GM12878 (cell line): ENCODE measurements around the gene CLEC14A. TPM values are rescaled to one million over a fixed set of nuclear protein-coding genes. Genes with fewer than 3 reads are reported as not detected.

Source experiments
- ATAC-seq: fragments of 200-7000 bp; cut with Tn5 transposase; 3 replicates; pipeline ENCODE4 v1.9.1; 2020; ENCODE audit warnings: mild to moderate bottlenecking, moderate library complexity
- BruUV-seq: library from RNA; stranded (reverse); fragments of 400-500 nt; replicated peaks from 2 replicates; lab custom pipeline; 2021; lab: Mats Ljungman, UMichigan
- CTCF ChIA-PET: fragments of 300-600 bp; sonication (Branson Sonifier 250); formaldehyde crosslinking; extraction: SDS; loops from one replicate; lab custom pipeline; 2021; ENCODE audit warnings: inconsistent platforms; lab: Yijun Ruan, JAX
- POLR2A ChIA-PET: fragments of 350-600 bp; formaldehyde crosslinking; extraction: SDS; loops from one replicate; lab custom pipeline; 2021; ENCODE audit warnings: inconsistent platforms; lab: Charles Lee
- RAD21 ChIA-PET: fragments of 300-600 bp; sonication (Branson Sonifier 250); formaldehyde crosslinking; loops from one replicate; lab custom pipeline; 2023; ENCODE audit warnings: antibody characterized with exemption; ENCODE audit not compliant: unreplicated experiment; lab: Charles Lee
- SMC1A ChIA-PET: fragments of 300-600 bp; sonication (Branson Sonifier 250); formaldehyde crosslinking; loops from one replicate; lab custom pipeline; 2023; ENCODE audit not compliant: unreplicated experiment, uncharacterized antibody; lab: Charles Lee
- DNase-seq: peaks from one replicate; pipeline ENCODE4 v3.0.0-alpha.2; 2011; ENCODE audit warnings: low read depth, low spot score
- FAIRE-seq: peaks from 3 replicates; lab custom pipeline; 2011; peaks lifted over from hg19 to GRCh38; lab: Jason Lieb, UNC
- H2AFZ ChIP-seq: 2 replicates; pipeline ENCODE4 v1.6.0; 2011; ENCODE audit warnings: low read depth, low read length, control low read depth; ENCODE audit not compliant: control insufficient read depth
- H3K27ac ChIP-seq: 2 replicates; pipeline ENCODE4 v1.5.1; 2011; ENCODE audit warnings: control low read depth; ENCODE audit not compliant: control insufficient read depth, insufficient read depth
- H3K27me3 ChIP-seq, 2 experiments: replicated peaks in 1 of 2; 2 replicates each; pipeline versions ENCODE4 v1.6.0 to v1.6.1; 2011; ENCODE audit warnings: low read length in 1 of 2; ENCODE audit not compliant: control insufficient read depth in 2 of 2, insufficient read depth in 2 of 2
- H3K36me3 ChIP-seq, 2 experiments: 2 replicates each; pipeline ENCODE4 v1.5.1; 2011; ENCODE audit warnings: low read length in 1 of 2; ENCODE audit not compliant: control insufficient read depth in 2 of 2, insufficient read depth in 2 of 2
- H3K4me1 ChIP-seq: 2 replicates; pipeline ENCODE4 v1.6.1; 2011; ENCODE audit warnings: mild to moderate bottlenecking, low read length, moderate library complexity, mixed read lengths; ENCODE audit not compliant: control insufficient read depth, insufficient read depth
- H3K4me2 ChIP-seq: 2 replicates; pipeline ENCODE4 v1.6.0; 2011; ENCODE audit warnings: control low read depth; ENCODE audit not compliant: control insufficient read depth, insufficient read depth
- H3K4me3 ChIP-seq: fragments of 200-600 bp; sonication (generic); 2 replicates; pipeline ENCODE4 v1.5.1; 2016
- H3K79me2 ChIP-seq: 2 replicates; pipeline ENCODE4 v1.6.0; 2011; ENCODE audit warnings: low read length; ENCODE audit not compliant: control insufficient read depth, insufficient read depth
- H3K9ac ChIP-seq: 2 replicates; pipeline ENCODE4 v1.8.0; 2011; ENCODE audit warnings: low read length, control low read depth, mixed read lengths; ENCODE audit not compliant: control insufficient read depth, insufficient read depth
- H3K9me3 ChIP-seq: replicated peaks from 3 replicates; pipeline ENCODE4 v1.5.1; 2011; ENCODE audit warnings: mild to moderate bottlenecking, low read length; ENCODE audit not compliant: control insufficient read depth, insufficient read depth
- H4K20me1 ChIP-seq: 2 replicates; pipeline ENCODE4 v1.6.0; 2011; ENCODE audit not compliant: control insufficient read depth, insufficient read depth
- BHLHE40 ChIP-seq, 2 experiments: fragments of 450-650 bp in 1 of 2; IDR thresholded peaks; 2 replicates each; pipeline ENCODE4 v1.6.1; 2011 to 2017; ENCODE audit warnings: low read depth in 2 of 2, borderline replicate concordance in 1 of 2, improper control_type of control experiment in 1 of 2, low read length in 1 of 2, mild to moderate bottlenecking in 1 of 2
- CHD1 ChIP-seq: IDR thresholded peaks from 2 replicates; pipeline ENCODE4 v1.6.1; 2012; ENCODE audit warnings: low read depth, low read length, improper control_type of control experiment
- HDGF ChIP-seq: fragments of 450-650 bp; IDR thresholded peaks from 2 replicates; pipeline ENCODE4 v1.6.1; 2016; ENCODE audit warnings: antibody characterized with exemption
- NFIC ChIP-seq: IDR thresholded peaks from 2 replicates; pipeline ENCODE4 v1.6.1; 2012; ENCODE audit warnings: low read depth, mild to moderate bottlenecking, inconsistent platforms, low read length, moderate library complexity
- PAX8 ChIP-seq: fragments of 450-650 bp; IDR thresholded peaks from 2 replicates; pipeline ENCODE4 v1.6.1; 2017; ENCODE audit warnings: mild to moderate bottlenecking, moderate library complexity
- SUZ12 ChIP-seq: fragments of 200-600 bp; sonication (generic); IDR thresholded peaks from one replicate; pipeline ENCODE4 v1.6.1; 2018; ENCODE audit warnings: antibody characterized with exemption, mild to moderate bottlenecking; ENCODE audit not compliant: unreplicated experiment
- WGBS: methylation state at CpG from one replicate; pipeline ENCODE4 v1.1.6; 2016; ENCODE audit warnings: low lambda C conversion rate; ENCODE audit not compliant: insufficient replicate concordance, insufficient coverage; ENCODE audit errors: missing lambda C conversion rate; 5-methylcytosine and 5-hydroxymethylcytosine counted together
- in situ Hi-C: fragments of 300-500 bp; cut with MboI; formaldehyde crosslinking; loops from 9 replicates; pipeline ENCODE4 v1.14.3; 2018; ENCODE audit warnings: mixed read lengths
- intact Hi-C: fragments of 100-400 bp; cut with micrococcal nuclease; formaldehyde crosslinking; loops from one replicate; pipeline ENCODE4 v1.14.2; 2022; ENCODE audit not compliant: unreplicated experiment
- polyA plus RNA-seq, 11 experiments: library from polyadenylated mRNA; depleted of rRNA in 4 of 11; unstranded in 6 of 11; stranded (reverse) in 5 of 11; fragments of >200 nt; fragmentation: Nextera tagmentation in 4 of 11; fragmentation: Illumina TruSeq in 1 of 11; extraction: Ambion mirVana in 4 of 11; extraction: Trizol in 1 of 11; gene quantifications; 1 replicate in 1 of 11; 2 replicates in 10 of 11; pipeline versions ENCODE4 v1.2.1 to v1.2.3, GENCODE V29; 2011 to 2016; ENCODE audit warnings: inconsistent platforms in 2 of 11, missing spikeins in 2 of 11, low read depth in 1 of 11
- total RNA-seq, 4 experiments: library from RNA; depleted of rRNA in 3 of 4; stranded (reverse); fragments of >200 nt in 3 of 4; fragmentation: Illumina TruSeq in 1 of 4; extraction: Trizol in 1 of 4; gene quantifications; 2 replicates each; pipeline versions ENCODE4 v1.2.1 to v1.2.3, GENCODE V29; 2013 to 2021
- TF ChIP-seq, protein P1 (sequence below): IDR thresholded peaks from 2 replicates; pipeline ENCODE4 v1.6.1; 2012; ENCODE audit warnings: improper control_type of control experiment, low read depth, low read length; ENCODE audit not compliant: insufficient replicate concordance
- TF ChIP-seq, protein P2 (sequence below): fragments of 450-650 bp; IDR thresholded peaks from 2 replicates; pipeline ENCODE4 v1.6.1; 2016; ENCODE audit warnings: mild to moderate bottlenecking
- TF ChIP-seq, protein P3 (sequence below): fragments of 150-350 bp; IDR thresholded peaks from 2 replicates; pipeline ENCODE4 v1.6.1; 2014; ENCODE audit warnings: mild to moderate bottlenecking, low read depth, low read length
- TF ChIP-seq, protein P4 (sequence below): fragments of 150-350 bp; IDR thresholded peaks from 2 replicates; pipeline ENCODE4 v1.6.1; 2016; ENCODE audit warnings: low read depth, low read length

CLEC14A gene
- total and polyA plus RNA-seq, 10 of the 15 experiments (the other 5 are each of a cell fraction or from before 2014, with no cell fraction given) = not detected

DNA sequence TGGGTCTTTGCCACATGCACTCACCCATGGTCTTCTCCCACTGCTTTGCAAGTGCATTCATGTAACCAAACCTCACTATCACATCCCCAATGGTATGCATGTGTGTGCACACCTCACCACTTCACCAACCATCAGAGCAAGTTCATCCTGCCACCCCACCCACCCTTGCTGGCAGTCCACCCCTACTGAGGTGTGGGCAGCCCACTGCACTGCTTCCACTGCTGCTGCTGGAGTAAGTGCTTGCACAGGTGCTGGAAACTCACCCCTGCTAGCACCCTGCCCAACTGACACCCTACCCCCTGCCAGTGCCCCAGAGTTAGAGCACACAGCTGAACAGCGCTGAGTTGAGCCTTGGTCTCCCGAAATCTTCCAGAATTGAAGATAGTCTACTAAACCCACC, 46.1 kb upstream of the CLEC14A start (continued):
- TF ChIP-seq, protein P1, sequence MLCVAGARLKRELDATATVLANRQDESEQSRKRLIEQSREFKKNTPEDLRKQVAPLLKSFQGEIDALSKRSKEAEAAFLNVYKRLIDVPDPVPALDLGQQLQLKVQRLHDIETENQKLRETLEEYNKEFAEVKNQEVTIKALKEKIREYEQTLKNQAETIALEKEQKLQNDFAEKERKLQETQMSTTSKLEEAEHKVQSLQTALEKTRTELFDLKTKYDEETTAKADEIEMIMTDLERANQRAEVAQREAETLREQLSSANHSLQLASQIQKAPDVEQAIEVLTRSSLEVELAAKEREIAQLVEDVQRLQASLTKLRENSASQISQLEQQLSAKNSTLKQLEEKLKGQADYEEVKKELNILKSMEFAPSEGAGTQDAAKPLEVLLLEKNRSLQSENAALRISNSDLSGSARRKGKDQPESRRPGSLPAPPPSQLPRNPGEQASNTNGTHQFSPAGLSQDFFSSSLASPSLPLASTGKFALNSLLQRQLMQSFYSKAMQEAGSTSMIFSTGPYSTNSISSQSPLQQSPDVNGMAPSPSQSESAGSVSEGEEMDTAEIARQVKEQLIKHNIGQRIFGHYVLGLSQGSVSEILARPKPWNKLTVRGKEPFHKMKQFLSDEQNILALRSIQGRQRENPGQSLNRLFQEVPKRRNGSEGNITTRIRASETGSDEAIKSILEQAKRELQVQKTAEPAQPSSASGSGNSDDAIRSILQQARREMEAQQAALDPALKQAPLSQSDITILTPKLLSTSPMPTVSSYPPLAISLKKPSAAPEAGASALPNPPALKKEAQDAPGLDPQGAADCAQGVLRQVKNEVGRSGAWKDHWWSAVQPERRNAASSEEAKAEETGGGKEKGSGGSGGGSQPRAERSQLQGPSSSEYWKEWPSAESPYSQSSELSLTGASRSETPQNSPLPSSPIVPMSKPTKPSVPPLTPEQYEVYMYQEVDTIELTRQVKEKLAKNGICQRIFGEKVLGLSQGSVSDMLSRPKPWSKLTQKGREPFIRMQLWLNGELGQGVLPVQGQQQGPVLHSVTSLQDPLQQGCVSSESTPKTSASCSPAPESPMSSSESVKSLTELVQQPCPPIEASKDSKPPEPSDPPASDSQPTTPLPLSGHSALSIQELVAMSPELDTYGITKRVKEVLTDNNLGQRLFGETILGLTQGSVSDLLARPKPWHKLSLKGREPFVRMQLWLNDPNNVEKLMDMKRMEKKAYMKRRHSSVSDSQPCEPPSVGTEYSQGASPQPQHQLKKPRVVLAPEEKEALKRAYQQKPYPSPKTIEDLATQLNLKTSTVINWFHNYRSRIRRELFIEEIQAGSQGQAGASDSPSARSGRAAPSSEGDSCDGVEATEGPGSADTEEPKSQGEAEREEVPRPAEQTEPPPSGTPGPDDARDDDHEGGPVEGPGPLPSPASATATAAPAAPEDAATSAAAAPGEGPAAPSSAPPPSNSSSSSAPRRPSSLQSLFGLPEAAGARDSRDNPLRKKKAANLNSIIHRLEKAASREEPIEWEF = no peak
- TF ChIP-seq, all 136 proteins: peak for 0

DNA sequence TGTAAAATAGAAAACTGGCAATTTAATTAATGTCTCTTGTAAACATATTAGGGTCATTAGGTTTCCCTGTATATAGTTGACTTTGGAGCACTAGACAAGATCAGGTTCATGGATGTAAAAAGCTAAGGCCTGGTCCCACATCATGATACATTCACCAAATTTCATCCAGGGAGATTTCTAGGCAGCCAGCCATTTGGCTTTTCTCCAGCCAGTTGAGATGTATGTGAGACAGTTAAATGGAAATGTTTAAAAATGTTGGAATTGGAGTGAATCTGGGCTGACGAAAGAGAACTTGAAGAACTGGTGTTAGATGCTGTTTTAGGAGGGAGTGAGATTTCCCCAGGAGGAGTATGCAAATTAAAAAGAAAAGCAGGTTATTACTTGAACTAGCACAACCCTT, 41.8 kb upstream of the CLEC14A start:
- Histone ChIP-seq H3K27ac (no peak overlapping the region), H3K9ac (no peak overlapping the region), H4K20me1 (no peaks in the 10 kb centered on the region), H3K79me2 (no peaks in the 10 kb centered on the region), H3K4me1 (no peaks in the 10 kb centered on the region), H3K9me3 (no peaks in the 10 kb centered on the region), H3K4me2 (no peak overlapping the region), H3K27me3 (no peaks in the 10 kb centered on the region), H2AFZ (no peak overlapping the region), H3K4me3 (no peak overlapping the region), H3K36me3 (no peaks in the 10 kb centered on the region)
- no TSS peak for BruUV-seq
- RAD21 ChIA-PET = no interaction called here
- in situ Hi-C loops (no loop called here), intact Hi-C loops (no loop called here)
- FAIRE-seq (no peak), ATAC-seq (no peak), DNase-seq (no peak)
- 54% methylated on average over 1 of the region's 1 CpG for WGBS
- SMC1A ChIA-PET = no interaction called here
- POLR2A ChIA-PET = no interaction called here
- CTCF ChIA-PET = no interaction called here
- TF ChIP-seq BHLHE40 (IDR thresholded peaks at IDR 0.05; ENCODE audit: borderline replicate concordance in 1 of 2, low read depth in 2 of 2, low read length in 1 of 2) (no peak), PAX8 (no peak), NFIC (no peak), CHD1 (no peak), SUZ12 (no peak), HDGF (no peak)
- TF ChIP-seq, protein P2, sequence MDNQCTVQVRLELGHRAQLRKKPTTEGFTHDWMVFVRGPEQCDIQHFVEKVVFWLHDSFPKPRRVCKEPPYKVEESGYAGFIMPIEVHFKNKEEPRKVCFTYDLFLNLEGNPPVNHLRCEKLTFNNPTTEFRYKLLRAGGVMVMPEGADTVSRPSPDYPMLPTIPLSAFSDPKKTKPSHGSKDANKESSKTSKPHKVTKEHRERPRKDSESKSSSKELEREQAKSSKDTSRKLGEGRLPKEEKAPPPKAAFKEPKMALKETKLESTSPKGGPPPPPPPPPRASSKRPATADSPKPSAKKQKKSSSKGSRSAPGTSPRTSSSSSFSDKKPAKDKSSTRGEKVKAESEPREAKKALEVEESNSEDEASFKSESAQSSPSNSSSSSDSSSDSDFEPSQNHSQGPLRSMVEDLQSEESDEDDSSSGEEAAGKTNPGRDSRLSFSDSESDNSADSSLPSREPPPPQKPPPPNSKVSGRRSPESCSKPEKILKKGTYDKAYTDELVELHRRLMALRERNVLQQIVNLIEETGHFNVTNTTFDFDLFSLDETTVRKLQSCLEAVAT = no peak
- TF ChIP-seq, protein P3, sequence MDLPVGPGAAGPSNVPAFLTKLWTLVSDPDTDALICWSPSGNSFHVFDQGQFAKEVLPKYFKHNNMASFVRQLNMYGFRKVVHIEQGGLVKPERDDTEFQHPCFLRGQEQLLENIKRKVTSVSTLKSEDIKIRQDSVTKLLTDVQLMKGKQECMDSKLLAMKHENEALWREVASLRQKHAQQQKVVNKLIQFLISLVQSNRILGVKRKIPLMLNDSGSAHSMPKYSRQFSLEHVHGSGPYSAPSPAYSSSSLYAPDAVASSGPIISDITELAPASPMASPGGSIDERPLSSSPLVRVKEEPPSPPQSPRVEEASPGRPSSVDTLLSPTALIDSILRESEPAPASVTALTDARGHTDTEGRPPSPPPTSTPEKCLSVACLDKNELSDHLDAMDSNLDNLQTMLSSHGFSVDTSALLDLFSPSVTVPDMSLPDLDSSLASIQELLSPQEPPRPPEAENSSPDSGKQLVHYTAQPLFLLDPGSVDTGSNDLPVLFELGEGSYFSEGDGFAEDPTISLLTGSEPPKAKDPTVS = no peak
- TF ChIP-seq, protein P4, sequence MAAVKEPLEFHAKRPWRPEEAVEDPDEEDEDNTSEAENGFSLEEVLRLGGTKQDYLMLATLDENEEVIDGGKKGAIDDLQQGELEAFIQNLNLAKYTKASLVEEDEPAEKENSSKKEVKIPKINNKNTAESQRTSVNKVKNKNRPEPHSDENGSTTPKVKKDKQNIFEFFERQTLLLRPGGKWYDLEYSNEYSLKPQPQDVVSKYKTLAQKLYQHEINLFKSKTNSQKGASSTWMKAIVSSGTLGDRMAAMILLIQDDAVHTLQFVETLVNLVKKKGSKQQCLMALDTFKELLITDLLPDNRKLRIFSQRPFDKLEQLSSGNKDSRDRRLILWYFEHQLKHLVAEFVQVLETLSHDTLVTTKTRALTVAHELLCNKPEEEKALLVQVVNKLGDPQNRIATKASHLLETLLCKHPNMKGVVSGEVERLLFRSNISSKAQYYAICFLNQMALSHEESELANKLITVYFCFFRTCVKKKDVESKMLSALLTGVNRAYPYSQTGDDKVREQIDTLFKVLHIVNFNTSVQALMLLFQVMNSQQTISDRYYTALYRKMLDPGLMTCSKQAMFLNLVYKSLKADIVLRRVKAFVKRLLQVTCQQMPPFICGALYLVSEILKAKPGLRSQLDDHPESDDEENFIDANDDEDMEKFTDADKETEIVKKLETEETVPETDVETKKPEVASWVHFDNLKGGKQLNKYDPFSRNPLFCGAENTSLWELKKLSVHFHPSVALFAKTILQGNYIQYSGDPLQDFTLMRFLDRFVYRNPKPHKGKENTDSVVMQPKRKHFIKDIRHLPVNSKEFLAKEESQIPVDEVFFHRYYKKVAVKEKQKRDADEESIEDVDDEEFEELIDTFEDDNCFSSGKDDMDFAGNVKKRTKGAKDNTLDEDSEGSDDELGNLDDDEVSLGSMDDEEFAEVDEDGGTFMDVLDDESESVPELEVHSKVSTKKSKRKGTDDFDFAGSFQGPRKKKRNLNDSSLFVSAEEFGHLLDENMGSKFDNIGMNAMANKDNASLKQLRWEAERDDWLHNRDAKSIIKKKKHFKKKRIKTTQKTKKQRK = no peak
